Posterior vena cava (tissue), 2 donors: ENCODE measurements around the gene ZNF609. TPM values are rescaled to one million over a fixed set of nuclear protein-coding genes. Genes with fewer than 3 reads are reported as not detected.

Experiments used
- DNase-seq: peaks from one replicate; pipeline ENCODE4 v3.0.0-alpha.2; 2020; ENCODE audit warnings: low spot score
- intact Hi-C, 2 donors: fragments of 100-400 bp; cut with DNase I; formaldehyde crosslinking; loops; one replicate each; pipeline versions ENCODE4 v1.14.1 to v1.14.2; 2022 to 2023
- total RNA-seq, 2 donors: library from RNA; stranded (reverse); fragmentation: NEBNext Ultra II Directional; extraction: Animal tissue kit (Norgen Biotek cat#: 25700); gene quantifications; one replicate each; pipeline ENCODE4 v1.2.1, GENCODE V29; 2021
- donor health status: DM: yes; HTN: yes; CAD: no.
- donor health status: DM: yes; HTN: yes; CAD: no.

The ZNF609 gene
- total RNA-seq, 2 donors from 2014 or later = 28.1 to 32.8 TPM

GRCh38 chr15:64667736-64668161 is 207.4 kb downstream of the ZNF609 start:
- no peak for DNase-seq
- intact Hi-C loops = no loop called here

DNA sequence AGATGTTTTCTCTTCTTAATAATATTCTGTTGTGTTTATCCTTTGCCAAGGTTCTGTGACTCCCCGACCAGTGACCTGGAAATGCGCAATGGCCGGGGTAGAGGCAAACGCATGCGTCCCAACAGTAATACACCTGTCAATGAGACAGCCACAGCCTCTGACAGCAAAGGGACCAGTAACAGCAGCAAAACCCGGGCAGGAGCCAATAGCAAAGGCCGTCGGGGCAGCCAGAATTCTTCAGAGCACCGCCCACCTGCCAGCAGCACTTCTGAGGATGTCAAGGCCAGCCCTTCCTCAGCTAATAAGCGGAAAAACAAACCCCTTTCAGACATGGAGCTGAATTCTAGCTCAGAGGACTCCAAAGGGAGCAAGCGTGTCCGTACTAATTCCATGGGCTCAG is 213.5 kb downstream of the ZNF609 start:
- DNase-seq = no peak
- intact Hi-C loops = no loop called here

GRCh38 chr15:64678126-64678819 is 217.9 kb downstream of the ZNF609 start:
- intact Hi-C loops = loop anchor here in 1 of 2 donors (2.0 kb wide), 1 partner anchor 69 kb away; no protein-coding TSS in a partner anchor

GRCh38 chr15:64680097-64680496 is 219.7 kb downstream of the ZNF609 start:
- intact Hi-C loops = no loop called here
- no peak for DNase-seq

More at GRCh38 chr15:64678126-64678819, 217.9 kb downstream of the ZNF609 start:
- no peak for DNase-seq

- no peak for DNase-seq
- intact Hi-C loops = no loop called here
These were observed 221.1 kb downstream of the ZNF609 start for GRCh38 chr15:64681424-64682024.

DNA sequence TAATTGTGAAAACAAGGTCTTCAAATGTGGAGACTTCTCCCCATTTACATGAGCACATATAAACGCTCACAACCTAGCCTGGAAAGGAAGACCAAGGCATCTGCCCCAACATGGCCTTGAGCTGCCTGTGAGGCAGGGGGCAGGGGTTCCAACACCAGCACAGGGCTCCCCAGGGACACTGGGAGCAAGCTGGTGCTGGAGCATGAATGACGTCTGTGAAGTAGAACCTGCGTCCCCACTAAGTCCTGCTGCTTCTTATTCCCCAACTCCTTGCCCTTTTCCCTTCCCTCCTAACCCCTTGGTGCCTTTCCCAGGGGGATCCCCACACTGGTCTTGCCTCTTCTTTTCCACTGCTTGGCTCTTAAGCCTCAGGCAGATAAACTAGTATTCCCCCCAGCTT is 221.9 kb downstream of the ZNF609 start:
- no peak for DNase-seq
- intact Hi-C loops = no loop called here

- no peak for DNase-seq
- intact Hi-C loops = no loop called here
These were observed 223.0 kb downstream of the ZNF609 start for GRCh38 chr15:64683378-64683777.

- no peak for DNase-seq
- intact Hi-C loops = loop anchor here (5.0 kb wide), 2 partner anchors 42 to 122 kb away; no protein-coding TSS in a partner anchor
These were observed 225.0 kb downstream of the ZNF609 start for GRCh38 chr15:64685230-64685888.

DNA sequence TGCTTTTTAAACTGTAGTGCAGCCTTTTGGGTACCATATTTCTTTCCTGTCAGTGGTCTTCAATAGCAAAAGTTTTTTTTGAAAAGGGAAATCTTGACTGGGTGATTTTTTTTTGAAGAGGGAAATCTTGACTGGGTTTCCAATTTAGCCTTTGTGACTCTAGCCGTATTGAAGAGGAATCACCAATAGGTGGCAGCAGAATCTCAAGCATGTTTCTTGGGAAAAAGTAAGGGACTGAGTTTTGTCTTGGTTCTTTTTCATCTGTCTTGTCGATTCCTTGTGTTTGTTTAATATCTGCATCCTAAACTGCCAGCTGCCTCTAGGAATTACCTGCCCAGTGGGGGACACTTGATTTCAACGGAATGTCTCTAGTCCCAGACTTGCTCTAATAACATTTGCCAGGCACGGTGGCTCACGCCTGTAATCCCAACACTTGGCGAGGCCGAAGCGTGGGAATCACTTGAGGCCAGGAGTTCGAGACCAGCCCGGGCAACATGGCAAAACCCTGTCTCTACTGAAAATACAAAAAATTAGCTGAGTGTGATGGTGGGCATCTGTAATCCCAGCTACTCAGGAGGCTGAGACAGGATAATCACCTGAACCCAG is 225.9 kb downstream of the ZNF609 start:
- intact Hi-C loops = loop anchor here (2.0 to 5.0 kb wide), 3 partner anchors 41 to 121 kb away; no protein-coding TSS in a partner anchor
- DNase-seq = no peak

- intact Hi-C loops = loop anchor here (2.0 to 5.0 kb wide), 3 partner anchors 40 to 120 kb away; no protein-coding TSS in a partner anchor
- no peak for DNase-seq
These were observed 226.8 kb downstream of the ZNF609 start for GRCh38 chr15:64687172-64687571.

DNA sequence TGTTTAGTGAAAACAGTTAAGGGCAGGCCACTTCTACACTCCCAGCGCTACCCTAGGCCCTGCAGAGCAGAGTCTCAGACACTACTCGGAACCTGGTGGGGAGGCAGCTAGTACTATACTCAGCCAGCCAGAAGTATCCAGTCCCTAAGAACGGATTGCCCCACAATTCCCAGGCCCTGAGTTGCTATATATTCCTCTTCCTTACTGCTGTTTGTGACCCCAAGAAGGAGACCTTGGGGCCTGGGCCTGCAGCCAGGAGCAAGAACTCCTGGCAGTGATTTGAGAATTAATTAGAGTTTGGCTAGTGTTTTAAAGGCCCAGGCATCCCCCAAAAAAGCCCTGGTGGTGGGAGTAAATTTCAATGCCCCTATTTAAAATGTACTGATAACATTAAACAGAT is 227.3 kb downstream of the ZNF609 start:
- no peak for DNase-seq
- intact Hi-C loops = loop anchor here (2.0 to 5.0 kb wide), 3 partner anchors 39 to 120 kb away; no protein-coding TSS in a partner anchor

DNA sequence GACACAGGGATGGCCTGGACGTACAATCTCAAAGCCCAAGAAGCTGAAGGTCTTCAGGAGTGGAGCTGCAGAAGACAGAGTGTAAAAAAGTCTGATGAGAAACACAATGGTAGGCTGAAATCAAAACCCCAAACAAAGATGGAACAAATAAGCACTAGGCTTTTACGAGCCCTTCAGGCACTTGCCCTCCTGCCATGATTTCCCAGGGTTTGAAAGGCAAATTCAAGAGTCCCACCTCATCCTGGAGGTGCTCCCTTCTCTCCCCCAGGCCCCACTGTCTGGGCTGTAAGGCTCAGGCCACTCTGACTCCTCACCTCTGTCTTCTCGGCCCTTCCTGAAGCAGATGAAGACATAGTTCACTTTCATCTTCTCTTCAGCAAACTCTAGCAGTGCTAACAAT is 228.4 kb downstream of the ZNF609 start:
- intact Hi-C loops = loop anchor here (5.0 kb wide), 2 partner anchors 39 to 119 kb away; no protein-coding TSS in a partner anchor
- DNase-seq = no peak

GRCh38 chr15:64690008-64690407 is 229.6 kb downstream of the ZNF609 start:
- DNase-seq = no peak
- intact Hi-C loops = no loop called here

DNA sequence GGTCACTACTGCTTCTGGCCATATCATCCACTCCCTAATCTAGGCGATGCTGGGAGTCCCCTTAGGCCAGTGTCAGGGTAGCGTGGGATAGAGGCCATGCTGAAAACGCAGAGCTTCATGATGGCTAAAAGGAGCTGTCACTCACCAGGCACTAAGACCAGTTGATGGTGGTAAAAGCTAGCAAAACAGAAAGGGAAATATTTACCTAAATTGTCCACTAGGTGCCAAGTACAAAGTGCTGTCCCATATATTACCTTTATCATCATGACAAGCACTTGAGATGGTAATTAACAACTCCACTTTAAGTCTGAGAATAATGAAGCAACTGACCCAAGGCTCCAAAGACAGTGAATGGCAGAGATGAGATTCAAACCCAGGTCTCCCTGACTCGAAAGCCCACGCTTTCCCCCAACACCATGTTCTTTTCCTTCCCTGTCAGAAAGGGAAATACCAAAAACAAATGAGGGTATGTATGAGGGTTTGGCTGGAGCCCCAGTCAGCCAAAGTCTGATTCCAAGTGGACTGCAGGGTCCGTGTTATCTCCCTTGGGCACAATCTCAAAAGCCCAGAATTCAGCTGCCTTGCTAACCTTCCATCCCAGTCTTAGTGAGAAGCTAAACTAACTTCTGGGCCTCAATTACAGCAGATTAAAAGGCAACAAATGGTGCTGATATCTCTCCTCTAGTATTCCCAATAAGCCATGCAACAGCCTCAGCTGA is 230.4 kb downstream of the ZNF609 start:
- intact Hi-C loops = no loop called here
- DNase-seq = no peak

DNA sequence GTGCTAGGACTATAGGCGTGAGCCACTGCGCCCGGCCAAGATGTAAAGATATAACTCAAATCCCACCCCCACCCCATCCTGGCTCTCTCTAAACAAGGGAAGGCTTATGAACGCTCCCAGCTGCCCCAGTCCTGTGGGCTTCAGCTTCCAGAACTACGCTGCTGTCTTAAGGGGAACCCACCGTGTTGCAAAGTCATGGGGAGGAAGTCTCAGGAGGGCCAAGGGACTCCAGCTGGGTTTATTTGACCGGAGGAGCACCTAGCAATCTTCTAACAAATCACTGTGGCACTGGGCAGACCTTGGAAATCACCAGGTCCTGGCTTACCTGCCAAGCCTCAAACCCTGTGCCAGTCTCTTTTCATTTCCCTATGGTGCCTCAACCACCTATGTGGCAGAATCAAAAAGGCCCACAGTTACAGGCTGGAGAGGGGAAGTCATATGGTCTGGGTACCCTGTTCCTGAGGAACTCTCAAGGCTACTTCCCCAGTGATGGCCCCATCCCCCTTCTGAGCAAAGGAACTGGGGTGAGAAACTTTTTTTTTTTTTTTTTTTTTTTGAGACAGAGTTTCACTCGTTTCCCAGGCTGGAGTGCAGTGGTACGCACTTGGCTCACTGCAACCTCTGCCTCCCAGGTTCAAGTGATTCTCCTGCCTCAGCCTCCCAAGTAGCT is 231.7 kb downstream of the ZNF609 start:
- intact Hi-C loops = no loop called here
- no peak for DNase-seq

DNA sequence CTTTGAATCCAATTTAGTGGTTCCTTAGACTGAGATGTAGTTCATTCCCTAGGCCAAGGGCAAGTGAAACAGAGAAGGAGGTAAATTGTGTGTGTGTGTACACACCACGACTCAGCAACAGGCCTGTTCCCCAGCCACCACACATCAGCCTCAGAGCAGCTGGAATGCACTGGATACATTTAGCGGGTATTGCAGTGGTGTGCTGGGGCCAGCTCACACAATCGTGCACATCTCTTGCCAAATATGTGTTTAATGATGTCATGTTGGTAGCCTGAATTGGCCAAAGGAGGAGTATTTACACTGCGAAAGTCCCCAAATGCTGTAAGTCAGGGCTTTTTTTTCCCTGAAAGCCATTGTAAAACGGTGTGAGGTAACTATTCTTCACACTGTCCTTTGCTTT is 232.8 kb downstream of the ZNF609 start:
- intact Hi-C loops = no loop called here
- DNase-seq = no peak

- DNase-seq = no peak
- intact Hi-C loops = no loop called here
These were observed 234.4 kb downstream of the ZNF609 start for GRCh38 chr15:64694816-64695215.

DNA sequence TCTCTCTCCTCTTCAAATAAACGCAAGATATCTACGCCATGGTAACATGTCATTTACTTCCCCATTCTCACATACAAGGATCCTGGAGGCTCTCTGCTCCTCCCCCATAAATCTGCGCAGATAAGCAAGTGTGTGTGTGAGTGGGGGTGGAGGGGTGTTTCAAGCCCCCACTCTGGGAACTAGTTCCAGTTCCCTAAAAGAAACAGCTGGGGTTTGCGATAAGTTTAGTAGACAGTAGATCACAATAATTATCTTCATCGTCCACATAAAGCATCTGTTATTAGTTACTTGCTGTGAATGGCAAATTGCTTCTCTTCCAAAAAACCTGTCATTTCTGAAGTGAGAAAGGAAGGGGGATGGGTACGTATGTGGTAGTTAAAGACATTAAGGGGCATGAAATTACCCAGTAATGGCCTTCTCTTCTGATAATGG is 235.2 kb downstream of the ZNF609 start:
- intact Hi-C loops = no loop called here
- DNase-seq = no peak

GRCh38 chr15:64696481-64696880 is 236.1 kb downstream of the ZNF609 start:
- DNase-seq = no peak
- intact Hi-C loops = no loop called here
